Lower leg skin (tissue), 4 donors: ENCODE data around the gene SOX21. TPM values are rescaled to one million over a fixed set of nuclear protein-coding genes. Genes with fewer than 3 reads are reported as not detected.

Experiments used
- DNase-seq, 2 donors: peaks; one replicate each; pipeline ENCODE4 v3.0.0-alpha.2; 2019; ENCODE audit warnings: low spot score in 2 of 2
- H3K4me3 ChIP-seq: fragments of 200-600 bp; sonication (generic); 2 replicates; pipeline ENCODE4 v1.5.1; 2017; ENCODE audit warnings: mild to moderate bottlenecking, low read depth; ENCODE audit not compliant: poor library complexity, severe bottlenecking
- CTCF ChIP-seq, 3 donors: fragments of 450-650 bp; IDR thresholded peaks; one replicate each; pipeline ENCODE4 v1.5.1; 2016; ENCODE audit warnings: antibody characterized with exemption in 3 of 3, mild to moderate bottlenecking in 3 of 3, moderate library complexity in 2 of 3
- POLR2A ChIP-seq, 2 donors: fragments of 450-650 bp; IDR thresholded peaks; one replicate each; pipeline ENCODE4 v1.6.1; 2016 to 2017; ENCODE audit warnings: antibody characterized with exemption in 2 of 2, mild to moderate bottlenecking in 1 of 2, moderate library complexity in 1 of 2
- WGBS, 2 donors: methylation state at CpG; one replicate each; pipeline ENCODE4 v1.1.5; 2018; 5-methylcytosine and 5-hydroxymethylcytosine counted together
- intact Hi-C: fragments of 100-400 bp; cut with DNase I; formaldehyde crosslinking; loops from one replicate; pipeline ENCODE4 v1.15.0; 2023; ENCODE audit warnings: low total_unique reads
- total RNA-seq, 4 donors: library from RNA; depleted of rRNA; stranded (reverse); fragments of >200 nt; gene quantifications; one replicate each; pipeline ENCODE4 v1.1.0, GENCODE V29; 2016

SOX21 gene
- total RNA-seq, 4 donors from 2014 or later, result 20.5 to 28.0 (median 26.8) TPM

- intact Hi-C loops, result loop anchor here (10.0 kb wide), 1 partner anchor 445 kb away; no protein-coding TSS in a partner anchor
- 9 to 11% methylated on average over 18 of the region's 18 CpGs for WGBS, 2 donors
- DNase-seq, result no peak
- no peak for TF ChIP-seq POLR2A (IDR thresholded peaks at IDR 0.05)
- no peak for TF ChIP-seq CTCF (IDR thresholded peaks at IDR 0.05)
- no peak overlapping the region for H3K4me3 ChIP-seq
These were observed 2.1 kb downstream of the SOX21 start for GRCh38 chr13:94710065-94710781.

GRCh38 chr13:94709001-94709834 lies 3.1 kb downstream of the SOX21 start:
- 15 to 19% methylated on average over 7 of the region's 7 CpGs for WGBS, 2 donors

GRCh38 chr13:94708031-94708859 lies 4.1 kb downstream of the SOX21 start:
- 5 to 10% methylated on average over 31 of the region's 31 CpGs for WGBS, 2 donors
- intact Hi-C loops, result no loop called here
- TF ChIP-seq CTCF (IDR thresholded peaks at IDR 0.05) (no peak), POLR2A (IDR thresholded peaks at IDR 0.05) (no peak)
- DNase-seq, result no peak
- H3K4me3 ChIP-seq, result no peak overlapping the region

More at GRCh38 chr13:94709001-94709834, 3.1 kb downstream of the SOX21 start:
- TF ChIP-seq CTCF (IDR thresholded peaks at IDR 0.05) (no peak), POLR2A (IDR thresholded peaks at IDR 0.05) (no peak)
- no peak overlapping the region for H3K4me3 ChIP-seq
- no peak for DNase-seq
- intact Hi-C loops, result no loop called here

- no peak overlapping the region for H3K4me3 ChIP-seq
- WGBS, 2 donors, result 3 to 6% methylated on average over 41 of the region's 41 CpGs
- DNase-seq, result no peak
These were observed 4.8 kb downstream of the SOX21 start for GRCh38 chr13:94707400-94708021.

More at GRCh38 chr13:94707400-94708021, 4.8 kb downstream of the SOX21 start:
- TF ChIP-seq POLR2A (IDR thresholded peaks at IDR 0.05), result no peak
- TF ChIP-seq CTCF (IDR thresholded peaks at IDR 0.05), result no peak
- intact Hi-C loops, result no loop called here
